Activated CD4-positive, alpha-beta T cell treated with anti-CD3 and anti-CD28 coated beads, Interleukin-2, amount 50 U/mL, for 24 hours (primary cell): ENCODE data around the gene ACAD8.
"Not testable (repeated sequence)": the region's sequence is repeated elsewhere in the genome, so short reads cannot be mapped to it uniquely, and the experiment has no call there.

Experiments
- DNase-seq, 2 donors: peaks; one replicate each; pipeline ENCODE4 v3.0.0-alpha.2; 2020; ENCODE audit warnings: low read depth in 1 of 2, low spot score in 1 of 2

Gene ACAD8

GRCh38 chr11:134266841-134267251, 13.5 kb downstream of the ACAD8 start:
- DNase-seq = no peak

GRCh38 chr11:134267461-134267860, 14.1 kb downstream of the ACAD8 start:
- no peak for DNase-seq

GRCh38 chr11:134267966-134268365, 14.6 kb downstream of the ACAD8 start:
- DNase-seq = no peak

GRCh38 chr11:134270250-134270714, 16.9 kb downstream of the ACAD8 start:
- no peak for DNase-seq

DNA sequence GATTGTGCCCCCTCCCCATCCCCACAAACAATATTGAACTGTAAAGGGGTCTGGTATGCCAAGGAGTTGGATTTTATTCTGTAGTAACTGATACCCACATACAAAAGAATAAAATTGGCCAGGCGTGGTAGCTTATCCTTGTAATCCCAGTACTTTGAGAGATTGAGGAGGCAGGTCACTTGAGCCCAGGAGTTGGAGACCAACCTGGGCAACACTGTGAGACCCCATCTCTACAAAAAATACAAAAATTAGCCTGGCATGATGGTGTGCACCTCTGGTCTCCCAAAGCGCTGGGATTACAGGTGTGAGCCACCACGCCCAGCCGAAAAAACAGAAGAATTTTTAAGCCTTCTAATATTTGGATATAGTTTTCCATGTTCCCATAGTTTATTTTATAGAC, 18.6 kb downstream of the ACAD8 start:
- DNase-seq = no peak

GRCh38 chr11:134272381-134273316, 19.3 kb downstream of the ACAD8 start:
- no peak for DNase-seq

- no peak for DNase-seq
Observed at GRCh38 chr11:134273317-134273712, 19.9 kb downstream of the ACAD8 start.

GRCh38 chr11:134275188-134275533, 21.8 kb downstream of the ACAD8 start:
- no peak for DNase-seq

GRCh38 chr11:134275534-134276395, 22.4 kb downstream of the ACAD8 start, which contains the start of gene GLB1L3:
Gene GLB1L3, plus strand, starts transcription at chr11:134276379. Its CDS starts 362 bp downstream, at chr11:134276741.
- peak; percentile 58 to 71 for DNase-seq

DNA sequence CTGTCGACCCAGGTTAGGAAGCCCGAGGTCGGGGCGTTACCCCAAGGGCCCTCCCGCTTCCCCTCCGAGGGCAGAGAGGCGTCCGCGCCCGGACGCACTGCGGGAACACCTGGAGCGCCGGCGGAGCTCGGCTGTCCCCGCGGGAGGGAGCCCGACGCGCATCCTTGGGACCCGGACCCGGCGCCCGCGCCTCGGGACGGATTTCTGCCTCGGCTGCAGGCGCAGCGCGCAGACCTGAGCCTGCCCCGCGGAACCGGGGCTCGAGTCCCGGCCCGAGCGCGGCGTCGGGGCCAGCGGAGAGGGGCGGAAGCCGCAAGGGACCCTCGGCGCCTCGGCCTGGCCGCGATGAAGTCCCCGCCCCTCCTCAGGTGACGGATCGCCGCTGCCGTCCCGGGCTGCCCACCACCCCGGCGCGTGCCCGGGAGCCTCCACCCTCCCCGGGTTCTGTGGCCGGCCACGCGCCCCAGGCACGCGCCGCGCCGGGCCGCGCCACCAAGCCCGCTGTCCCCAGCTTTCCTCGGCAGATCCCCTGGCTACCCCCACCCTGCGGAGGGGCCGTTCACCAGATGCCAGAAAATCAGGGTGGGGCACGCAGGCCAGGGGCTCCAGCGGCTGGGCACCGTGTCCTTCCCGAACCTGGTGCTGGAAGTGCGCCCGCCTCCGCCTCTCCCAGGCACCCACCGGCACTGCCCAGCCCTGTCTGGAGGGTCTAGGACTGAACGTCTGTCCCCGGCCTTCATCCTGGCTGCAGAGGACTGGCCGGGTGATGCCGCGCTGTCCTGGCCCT, 23.2 kb downstream of the ACAD8 start:
- DNase-seq = no peak

DNA sequence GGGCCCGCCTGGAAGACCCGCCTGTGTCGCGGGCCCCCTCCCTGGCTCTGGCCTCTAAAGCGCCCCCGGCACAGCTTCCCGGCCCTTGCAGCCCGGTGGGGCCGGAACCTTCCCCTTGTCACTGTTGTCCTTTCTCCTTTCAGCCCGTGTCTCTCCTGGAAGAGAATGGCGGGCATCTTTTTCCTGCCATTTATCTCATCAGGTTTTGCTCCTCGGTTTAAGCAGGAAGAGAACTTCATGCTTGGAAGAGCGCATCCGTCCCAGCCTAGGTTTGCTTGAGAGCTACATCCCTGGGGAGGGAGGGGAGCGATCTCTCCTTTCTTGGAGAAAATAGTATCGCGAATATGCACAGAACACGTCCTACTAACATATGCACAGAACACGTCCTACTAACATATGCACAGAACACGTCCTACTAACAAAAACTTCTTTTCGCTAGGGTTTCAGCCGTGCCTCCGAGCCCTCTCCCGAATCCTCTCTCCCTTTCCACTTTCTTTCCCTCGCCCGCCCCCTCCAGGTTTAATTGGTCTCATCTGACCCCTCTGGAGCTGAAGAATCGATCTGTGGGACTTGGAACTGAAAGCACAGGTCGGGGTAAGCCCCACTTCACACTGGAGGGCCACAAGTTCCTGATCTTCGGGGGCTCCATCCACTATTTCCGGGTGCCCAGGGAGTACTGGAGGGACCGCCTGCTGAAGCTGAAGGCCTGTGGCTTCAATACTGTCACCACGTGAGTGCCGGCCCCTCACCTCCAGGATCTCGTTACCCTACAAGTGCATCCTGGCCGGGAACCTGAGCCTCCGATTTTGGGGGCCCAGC, 24.0 kb downstream of the ACAD8 start:
- no peak for DNase-seq

DNA sequence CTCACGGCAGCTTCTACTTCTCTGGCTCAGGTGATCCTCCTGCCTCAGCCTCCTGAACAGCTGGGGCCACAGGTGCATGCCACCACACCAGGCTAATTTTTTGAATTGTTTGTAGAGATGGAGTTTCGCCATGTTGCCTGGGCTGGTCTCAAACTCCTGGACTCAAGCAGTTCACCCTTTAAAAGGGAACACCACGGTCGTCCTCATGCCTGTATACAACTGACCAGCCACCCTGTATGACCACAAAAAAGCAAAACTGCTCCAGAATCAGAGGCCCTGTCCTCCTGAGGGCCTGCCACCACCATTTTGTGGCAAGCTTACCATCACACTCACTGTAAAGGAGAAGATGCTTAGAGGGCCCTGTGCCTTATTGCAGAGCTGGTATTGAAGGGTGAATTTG, 25.0 kb downstream of the ACAD8 start:
- DNase-seq = no peak

GRCh38 chr11:134281635-134282034, 28.3 kb downstream of the ACAD8 start:
- not testable (repeated sequence) for DNase-seq

DNA sequence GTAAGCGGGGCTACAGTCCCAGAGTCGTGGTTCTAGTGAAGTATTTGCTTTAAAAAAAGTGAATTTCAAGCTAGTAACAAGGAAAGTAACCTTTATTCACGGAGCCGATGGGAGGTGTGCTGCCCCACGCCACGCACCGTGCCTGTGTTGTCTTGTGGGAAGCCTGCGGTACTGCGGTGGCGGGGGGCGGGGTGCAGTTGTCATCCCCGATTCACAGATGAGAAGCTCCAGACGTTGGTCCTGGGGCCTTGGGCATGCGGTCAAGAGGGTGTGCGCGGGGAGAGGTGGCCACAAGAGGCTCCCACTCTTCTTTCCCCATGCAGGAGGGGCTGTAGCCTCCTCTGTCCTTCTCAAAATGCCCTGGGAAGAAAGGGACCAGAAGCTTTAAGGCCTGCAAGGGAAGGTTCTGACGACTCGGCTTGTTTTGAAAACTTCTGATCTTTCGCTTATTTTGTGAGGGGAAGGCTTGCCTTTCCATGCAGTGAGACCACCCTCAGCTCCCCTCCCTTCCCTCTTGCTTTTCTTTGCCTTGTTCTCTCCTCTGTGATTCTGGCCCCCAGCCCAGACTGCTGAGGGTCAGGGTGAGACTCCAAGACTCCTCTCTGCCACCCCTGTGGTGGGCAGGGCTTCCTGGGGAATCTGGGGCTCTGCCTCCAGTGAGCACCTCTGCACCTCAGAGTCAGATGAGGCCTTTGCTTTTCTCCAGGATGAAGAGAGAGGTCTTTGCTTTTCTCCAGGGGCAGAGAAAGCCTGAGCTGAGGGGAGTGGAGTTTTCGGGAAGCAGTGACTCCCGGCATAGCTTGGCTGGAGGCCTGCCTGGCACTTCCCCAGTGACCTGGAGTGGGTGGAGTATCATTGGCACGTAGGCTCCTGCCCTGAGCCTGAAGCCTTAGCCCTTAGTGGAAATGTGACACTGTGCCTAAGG, 29.0 kb downstream of the ACAD8 start:
- DNase-seq = no peak

DNA sequence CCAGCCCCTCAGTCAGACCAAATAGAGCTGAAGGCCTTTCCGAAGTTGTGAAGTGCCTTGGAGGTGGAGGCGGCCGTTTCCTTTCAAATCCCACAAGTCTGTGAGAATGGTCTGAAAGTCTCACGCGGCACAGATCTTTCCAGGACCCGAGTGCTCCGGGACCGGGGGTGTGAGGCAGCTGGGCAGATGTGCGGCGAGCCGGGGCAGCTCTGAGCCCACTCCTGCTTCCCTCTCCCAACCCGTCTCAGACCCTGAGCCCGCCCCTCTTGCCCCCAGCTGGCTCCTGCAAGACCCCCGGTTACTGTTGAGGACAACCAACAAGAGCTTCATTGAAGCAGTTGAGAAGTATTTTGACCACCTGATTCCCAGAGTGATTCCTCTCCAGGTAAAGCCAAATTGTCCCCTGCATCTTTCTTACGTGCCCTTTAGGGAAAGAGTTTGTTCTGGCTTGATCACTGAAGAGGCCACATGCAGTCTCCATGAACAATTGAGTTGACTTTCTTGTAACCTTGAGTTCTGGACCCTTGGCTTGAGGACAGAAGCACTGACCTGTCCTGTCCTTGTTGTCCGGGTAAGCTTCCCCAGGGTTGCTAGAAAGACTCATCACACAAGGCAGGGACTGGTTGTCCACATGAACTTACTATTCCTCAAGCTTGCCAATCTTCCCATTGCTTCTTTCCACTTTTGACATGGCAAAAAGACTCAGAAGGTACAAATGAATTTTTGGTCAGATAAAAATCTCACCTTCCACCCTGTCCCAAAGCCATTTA, 30.3 kb downstream of the ACAD8 start:
- DNase-seq = no peak

DNA sequence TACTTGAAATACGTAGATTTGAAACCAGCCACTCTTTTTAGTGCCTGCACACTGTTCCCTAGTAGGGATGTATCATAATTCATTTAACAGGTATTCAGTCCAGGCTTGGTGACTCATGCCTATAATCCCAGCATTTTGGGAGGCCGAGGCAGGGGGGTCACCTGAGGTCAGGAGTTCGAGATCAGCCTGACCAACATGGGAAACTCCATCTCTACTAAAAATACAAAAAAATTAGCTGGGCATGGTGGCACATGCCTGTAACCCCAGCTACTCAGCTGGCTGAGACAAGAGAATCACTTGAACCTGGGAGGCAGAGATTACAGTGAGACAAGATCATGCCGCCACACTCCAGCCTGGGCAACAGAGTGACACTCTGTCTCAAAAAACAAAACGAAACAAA, 31.0 kb downstream of the ACAD8 start:
- DNase-seq = not testable (repeated sequence)

GRCh38 chr11:134287561-134287960, 34.2 kb downstream of the ACAD8 start:
- DNase-seq = no peak

DNA sequence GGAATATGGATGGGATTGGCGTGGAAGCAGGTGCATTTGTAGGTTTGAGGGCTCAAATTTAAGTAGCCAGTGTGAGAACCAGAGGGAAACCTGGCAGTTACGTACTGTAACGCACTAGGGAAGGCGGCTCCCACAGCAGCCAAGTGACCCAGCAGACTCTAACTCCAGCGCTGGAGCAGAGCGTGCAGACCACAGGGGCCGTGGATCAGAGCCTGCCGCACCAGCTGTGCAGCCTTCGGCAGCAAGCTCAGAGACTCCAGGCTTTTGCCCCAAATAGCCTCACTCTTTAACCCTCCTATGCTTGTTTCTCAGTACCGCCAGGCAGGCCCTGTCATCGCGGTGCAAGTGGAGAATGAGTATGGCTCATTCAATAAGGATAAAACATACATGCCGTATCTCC, 35.1 kb downstream of the ACAD8 start:
- no peak for DNase-seq
